K562 (cell line): ENCODE results near the gene GMNN.

ENCODE experiments used
- BRF2 ChIP-seq: IDR thresholded peaks from 3 replicates; pipeline ENCODE4 v1.6.1; 2011; ENCODE audit warnings: borderline replicate concordance, mild to moderate bottlenecking; ENCODE audit not compliant: insufficient read length, insufficient read depth
- CHD4 ChIP-seq: fragments of 200-600 bp; sonication (generic); IDR thresholded peaks from 3 replicates; pipeline ENCODE4 v1.6.1; 2012; ENCODE audit warnings: low read depth, mild to moderate bottlenecking, mixed read lengths, low read length, inconsistent platforms; ENCODE audit not compliant: insufficient read depth, insufficient replicate concordance, poor library complexity, severe bottlenecking
- EGR1 ChIP-seq: fragments of 450-650 bp; conservative IDR thresholded peaks from 2 replicates; pipeline ENCODE4 v1.6.1; 2017; ENCODE audit warnings: mild to moderate bottlenecking
- KDM1A ChIP-seq, 2 experiments: fragments of 450-650 bp; IDR thresholded peaks; 2 replicates each; pipeline ENCODE4 v1.6.1; 2016; ENCODE audit warnings: mild to moderate bottlenecking in 2 of 2
- NFYB ChIP-seq: IDR thresholded peaks from 2 replicates; pipeline ENCODE4 v1.6.1; 2011; ENCODE audit warnings: mild to moderate bottlenecking, moderate library complexity; ENCODE audit not compliant: insufficient read length; ENCODE audit errors: extremely low read depth
- PHF20 ChIP-seq: fragments of 450-650 bp; IDR thresholded peaks from 2 replicates; pipeline ENCODE4 v1.6.1; 2018; ENCODE audit not compliant: partially characterized antibody
- POLR2AphosphoS5 ChIP-seq: IDR thresholded peaks from 2 replicates; pipeline ENCODE4 v1.6.1; 2011; ENCODE audit warnings: mild to moderate bottlenecking, low read depth, low read length, moderate library complexity; ENCODE audit not compliant: control insufficient read depth, insufficient read depth
- RB1 ChIP-seq: fragments of 450-650 bp; IDR thresholded peaks from 2 replicates; pipeline ENCODE4 v1.6.1; 2017; ENCODE audit warnings: low read depth, mild to moderate bottlenecking
- REST ChIP-seq, 2 experiments: fragments of 450-650 bp; formaldehyde crosslinking in 1 of 2; IDR thresholded peaks; 2 replicates each; pipeline versions ENCODE4 v1.4.0 to v1.6.1; 2014 to 2020; ENCODE audit warnings: mild to moderate bottlenecking in 2 of 2, borderline replicate concordance in 1 of 2, low read depth in 1 of 2
- SMARCA5 ChIP-seq: fragments of 450-650 bp; IDR thresholded peaks from 2 replicates; pipeline ENCODE4 v1.6.1; 2016
- USF2 ChIP-seq: sonication (generic); formaldehyde crosslinking; IDR thresholded peaks from 2 replicates; pipeline ENCODE4 v1.5.0; 2020; ENCODE audit warnings: missing genetic modification reagents
- YY1 ChIP-seq, 3 experiments: IDR thresholded peaks; 2 replicates each; pipeline ENCODE4 v1.6.1; 2011; ENCODE audit warnings: low read length in 2 of 3, mild to moderate bottlenecking in 2 of 3, moderate library complexity in 2 of 3, borderline replicate concordance in 1 of 3, control low read depth in 1 of 3, low read depth in 1 of 3; ENCODE audit not compliant: insufficient read depth in 3 of 3, insufficient replicate concordance in 2 of 3, control insufficient read depth in 1 of 3, insufficient read length in 1 of 3; ENCODE audit errors: extremely low read depth in 1 of 3
- ZNF407 ChIP-seq: fragments of 450-650 bp; IDR thresholded peaks from 2 replicates; pipeline ENCODE4 v1.6.1; 2016; ENCODE audit warnings: low read depth

- no peak for TF ChIP-seq POLR2AphosphoS5
- TF ChIP-seq NFYB, result no peak
- no peak for TF ChIP-seq SMARCA5
- no peak for TF ChIP-seq ZNF407
- TF ChIP-seq RB1, result no peak
- no peak for TF ChIP-seq PHF20
- TF ChIP-seq USF2, result no peak
- TF ChIP-seq YY1 (IDR thresholded peaks at IDR 0.05; ENCODE audit: borderline replicate concordance in 1 of 3, control insufficient read depth in 1 of 3, extremely low read depth in 1 of 3, insufficient read depth in 3 of 3, insufficient read length in 1 of 3, insufficient replicate concordance in 2 of 3, low read depth in 1 of 3, low read length in 2 of 3), result no peak
- TF ChIP-seq EGR1, result no peak
- TF ChIP-seq CHD4, result no peak
- TF ChIP-seq BRF2, result no peak
- no peak for TF ChIP-seq KDM1A (IDR thresholded peaks at IDR 0.05)
- TF ChIP-seq REST (IDR thresholded peaks at IDR 0.05; ENCODE audit: borderline replicate concordance), result no peak
- no peak for TF ChIP-seq REST (CRISPR knock-in tag; IDR thresholded peaks at IDR 0.05; ENCODE audit: low read depth)
Observed at GRCh38 chr6:24753545-24753944, 21.2 kb upstream of the GMNN start.
